GM23338 (cell line): ENCODE data around the gene DCLK3.

Source experiments
- POLR2AphosphoS5 ChIP-seq: IDR thresholded peaks from 2 replicates; pipeline ENCODE4 v1.6.1; 2016; ENCODE audit warnings: antibody characterized with exemption, low read depth
- TF ChIP-seq, protein P1 (sequence below), 2 experiments: fragments of 200-600 bp in 1 of 2; sonication (generic) in 1 of 2; conservative IDR thresholded peaks; 2 replicates each; pipeline versions ENCODE4 v1.5.1 to v1.6.1; 2016 to 2017; ENCODE audit warnings: antibody characterized with exemption in 2 of 2, low read depth in 2 of 2, mild to moderate bottlenecking in 2 of 2, moderate library complexity in 1 of 2

GRCh38 chr3:36750737-36751136 lies 13.6 kb downstream of the DCLK3 start:
- TF ChIP-seq, protein P1, sequence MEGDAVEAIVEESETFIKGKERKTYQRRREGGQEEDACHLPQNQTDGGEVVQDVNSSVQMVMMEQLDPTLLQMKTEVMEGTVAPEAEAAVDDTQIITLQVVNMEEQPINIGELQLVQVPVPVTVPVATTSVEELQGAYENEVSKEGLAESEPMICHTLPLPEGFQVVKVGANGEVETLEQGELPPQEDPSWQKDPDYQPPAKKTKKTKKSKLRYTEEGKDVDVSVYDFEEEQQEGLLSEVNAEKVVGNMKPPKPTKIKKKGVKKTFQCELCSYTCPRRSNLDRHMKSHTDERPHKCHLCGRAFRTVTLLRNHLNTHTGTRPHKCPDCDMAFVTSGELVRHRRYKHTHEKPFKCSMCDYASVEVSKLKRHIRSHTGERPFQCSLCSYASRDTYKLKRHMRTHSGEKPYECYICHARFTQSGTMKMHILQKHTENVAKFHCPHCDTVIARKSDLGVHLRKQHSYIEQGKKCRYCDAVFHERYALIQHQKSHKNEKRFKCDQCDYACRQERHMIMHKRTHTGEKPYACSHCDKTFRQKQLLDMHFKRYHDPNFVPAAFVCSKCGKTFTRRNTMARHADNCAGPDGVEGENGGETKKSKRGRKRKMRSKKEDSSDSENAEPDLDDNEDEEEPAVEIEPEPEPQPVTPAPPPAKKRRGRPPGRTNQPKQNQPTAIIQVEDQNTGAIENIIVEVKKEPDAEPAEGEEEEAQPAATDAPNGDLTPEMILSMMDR (conservative IDR thresholded peaks at IDR 0.05; ENCODE audit: low read depth in 2 of 2) = no peak
- no peak for TF ChIP-seq POLR2AphosphoS5
